ENCODE data around the gene MED26. TPM values are rescaled to one million over a fixed set of nuclear protein-coding genes. Genes with fewer than 3 reads are reported as not detected.

The MED26 gene
- total and polyA plus RNA-seq, 2 experiments from 2014 or later = 7.4 to 15.4 TPM

DNA sequence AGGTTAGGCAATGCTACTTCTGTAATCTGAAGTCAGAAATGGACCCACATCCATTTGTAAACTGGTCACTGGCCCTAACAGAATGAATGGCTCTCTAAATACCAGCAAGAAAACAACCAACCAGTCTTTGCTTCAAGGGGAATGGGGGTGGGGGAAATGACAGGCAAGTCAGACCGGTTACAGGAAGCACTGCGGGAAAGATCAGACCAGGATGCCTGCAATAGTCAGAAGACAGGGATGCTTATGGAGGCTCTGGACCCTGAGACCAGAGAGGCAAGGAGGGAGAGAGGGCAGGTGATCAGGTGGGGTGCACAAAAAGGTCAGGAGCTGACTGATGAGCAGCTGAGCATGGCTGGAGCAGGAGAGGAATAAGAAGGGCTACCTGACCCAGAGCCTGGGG lies 13.1 kb downstream of the MED26 start:
- Histone ChIP-seq H3F3A (replicated peaks; ENCODE audit: low read depth) (no peaks in the 10 kb centered on the region), H3K4me3 (no peak overlapping the region), H3K36me3 (ENCODE audit: insufficient read depth) (no peaks in the 10 kb centered on the region), H3K79me2 (replicated peaks; ENCODE audit: insufficient read depth) (peaks cover 100% of the 10 kb centered on the region), H3K9me2 (ENCODE audit: insufficient read depth) (0 out of 2 replicates have a peak, but pooled peaks cover 6% of the 10 kb centered on the region), H3K4me1 (ENCODE audit: insufficient read depth) (peaks cover 6% of the 10 kb centered on the region; the same call in 1 of the 2 replicates), H3K4me2 (no peak overlapping the region), H3K27me3 (ENCODE audit: insufficient read depth) (no peaks in the 10 kb centered on the region), H4K20me1 (replicated peaks; ENCODE audit: insufficient read depth) (peaks cover 53% of the 10 kb centered on the region), H3K27ac (ENCODE audit: low read depth) (no peak overlapping the region), H2AFZ (no peak overlapping the region)
- Mint-ChIP-seq H3K4me1 (peaks cover 38% of the 10 kb centered on the region), H3K27me3 (ENCODE audit: insufficient read depth, low read depth, poor library complexity) (peaks cover 8% of the 10 kb centered on the region), H3K4me3 (no peak overlapping the region), H3K9me3 (no peaks in the 10 kb centered on the region), H3K27ac (no peak overlapping the region), H3K36me3 (ENCODE audit: low read depth) (no peaks in the 10 kb centered on the region; the same call in 2 of the 3 replicates)
- DNase-seq (ENCODE audit: low spot score) (no peak), ATAC-seq (peak; percentile 11; the same call in 2 of the 3 replicates)
- TF ChIP-seq EZH2 (IDR thresholded peaks at IDR 0.05; ENCODE audit: low read depth, unreplicated experiment) (no peak), EZH2phosphoT487 (IDR thresholded peaks at IDR 0.05; ENCODE audit: unreplicated experiment) (no peak), STAT1 (IDR thresholded peaks at IDR 0.05; ENCODE audit: unreplicated experiment) (no peak), POLR2AphosphoS5 (IDR thresholded peaks at IDR 0.05; ENCODE audit: low read depth) (no peak), ZNF331 (CRISPR knock-in tag; IDR thresholded peaks at IDR 0.05; ENCODE audit: low read depth) (no peak), ZNF114 (CRISPR knock-in tag; IDR thresholded peaks at IDR 0.05) (no peak), NANOG (IDR thresholded peaks at IDR 0.05; ENCODE audit: borderline replicate concordance) (no peak)
- TF ChIP-seq, protein P1, sequence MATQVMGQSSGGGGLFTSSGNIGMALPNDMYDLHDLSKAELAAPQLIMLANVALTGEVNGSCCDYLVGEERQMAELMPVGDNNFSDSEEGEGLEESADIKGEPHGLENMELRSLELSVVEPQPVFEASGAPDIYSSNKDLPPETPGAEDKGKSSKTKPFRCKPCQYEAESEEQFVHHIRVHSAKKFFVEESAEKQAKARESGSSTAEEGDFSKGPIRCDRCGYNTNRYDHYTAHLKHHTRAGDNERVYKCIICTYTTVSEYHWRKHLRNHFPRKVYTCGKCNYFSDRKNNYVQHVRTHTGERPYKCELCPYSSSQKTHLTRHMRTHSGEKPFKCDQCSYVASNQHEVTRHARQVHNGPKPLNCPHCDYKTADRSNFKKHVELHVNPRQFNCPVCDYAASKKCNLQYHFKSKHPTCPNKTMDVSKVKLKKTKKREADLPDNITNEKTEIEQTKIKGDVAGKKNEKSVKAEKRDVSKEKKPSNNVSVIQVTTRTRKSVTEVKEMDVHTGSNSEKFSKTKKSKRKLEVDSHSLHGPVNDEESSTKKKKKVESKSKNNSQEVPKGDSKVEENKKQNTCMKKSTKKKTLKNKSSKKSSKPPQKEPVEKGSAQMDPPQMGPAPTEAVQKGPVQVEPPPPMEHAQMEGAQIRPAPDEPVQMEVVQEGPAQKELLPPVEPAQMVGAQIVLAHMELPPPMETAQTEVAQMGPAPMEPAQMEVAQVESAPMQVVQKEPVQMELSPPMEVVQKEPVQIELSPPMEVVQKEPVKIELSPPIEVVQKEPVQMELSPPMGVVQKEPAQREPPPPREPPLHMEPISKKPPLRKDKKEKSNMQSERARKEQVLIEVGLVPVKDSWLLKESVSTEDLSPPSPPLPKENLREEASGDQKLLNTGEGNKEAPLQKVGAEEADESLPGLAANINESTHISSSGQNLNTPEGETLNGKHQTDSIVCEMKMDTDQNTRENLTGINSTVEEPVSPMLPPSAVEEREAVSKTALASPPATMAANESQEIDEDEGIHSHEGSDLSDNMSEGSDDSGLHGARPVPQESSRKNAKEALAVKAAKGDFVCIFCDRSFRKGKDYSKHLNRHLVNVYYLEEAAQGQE (IDR thresholded peaks at IDR 0.05; ENCODE audit: unreplicated experiment) = no peak
- TF ChIP-seq, protein P2, sequence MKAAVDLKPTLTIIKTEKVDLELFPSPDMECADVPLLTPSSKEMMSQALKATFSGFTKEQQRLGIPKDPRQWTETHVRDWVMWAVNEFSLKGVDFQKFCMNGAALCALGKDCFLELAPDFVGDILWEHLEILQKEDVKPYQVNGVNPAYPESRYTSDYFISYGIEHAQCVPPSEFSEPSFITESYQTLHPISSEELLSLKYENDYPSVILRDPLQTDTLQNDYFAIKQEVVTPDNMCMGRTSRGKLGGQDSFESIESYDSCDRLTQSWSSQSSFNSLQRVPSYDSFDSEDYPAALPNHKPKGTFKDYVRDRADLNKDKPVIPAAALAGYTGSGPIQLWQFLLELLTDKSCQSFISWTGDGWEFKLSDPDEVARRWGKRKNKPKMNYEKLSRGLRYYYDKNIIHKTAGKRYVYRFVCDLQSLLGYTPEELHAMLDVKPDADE (IDR thresholded peaks at IDR 0.05) = no peak

DNA sequence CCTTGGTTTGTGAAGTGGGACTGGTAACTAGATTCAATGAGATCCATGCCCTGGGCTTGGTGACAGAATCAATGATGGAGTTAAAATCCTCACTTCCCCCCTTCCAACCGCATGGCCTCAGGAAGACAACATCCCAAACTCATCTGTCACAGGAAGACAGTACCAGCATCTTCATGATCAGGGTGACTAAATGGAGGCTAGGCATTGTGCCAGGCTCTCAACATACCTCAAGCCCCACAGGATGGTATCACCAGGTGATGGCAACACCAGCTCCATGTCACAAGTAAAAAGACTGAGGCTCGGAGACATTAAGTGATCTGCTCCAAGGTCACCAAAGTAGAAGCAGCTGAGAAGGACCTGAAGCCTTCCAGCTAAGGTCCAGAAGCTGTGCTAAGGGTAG lies 14.2 kb downstream of the MED26 start:
- Histone ChIP-seq H3K4me1 (ENCODE audit: insufficient read depth) (peaks cover 6% of the 10 kb centered on the region; the same call in 1 of the 2 replicates), H3K79me2 (replicated peaks; ENCODE audit: insufficient read depth) (peaks cover 100% of the 10 kb centered on the region), H3K27ac (ENCODE audit: low read depth) (no peak overlapping the region), H3K4me2 (no peak overlapping the region), H3K36me3 (ENCODE audit: insufficient read depth) (no peaks in the 10 kb centered on the region), H3K27me3 (ENCODE audit: insufficient read depth) (no peaks in the 10 kb centered on the region), H4K20me1 (replicated peaks; ENCODE audit: insufficient read depth) (peaks cover 53% of the 10 kb centered on the region), H3F3A (replicated peaks; ENCODE audit: low read depth) (no peaks in the 10 kb centered on the region), H3K9me2 (ENCODE audit: insufficient read depth) (0 out of 2 replicates have a peak, but pooled peaks cover 6% of the 10 kb centered on the region), H2AFZ (no peak overlapping the region), H3K4me3 (no peak overlapping the region)
- Mint-ChIP-seq H3K36me3 (ENCODE audit: low read depth) (no peaks in the 10 kb centered on the region; the same call in 2 of the 3 replicates), H3K4me3 (no peak overlapping the region), H3K9me3 (no peaks in the 10 kb centered on the region), H3K27me3 (ENCODE audit: insufficient read depth, low read depth, poor library complexity) (peaks cover 8% of the 10 kb centered on the region), H3K4me1 (peaks cover 33% of the 10 kb centered on the region), H3K27ac (no peak overlapping the region)
- ATAC-seq = no peak
- DNase-seq (ENCODE audit: low spot score) = no peak
- TF ChIP-seq POLR2AphosphoS5 (IDR thresholded peaks at IDR 0.05; ENCODE audit: low read depth) (no peak), STAT1 (IDR thresholded peaks at IDR 0.05; ENCODE audit: unreplicated experiment) (no peak), CREB1 (CRISPR knock-in tag; IDR thresholded peaks at IDR 0.05; ENCODE audit: low read depth) (no peak), ZNF331 (CRISPR knock-in tag; IDR thresholded peaks at IDR 0.05; ENCODE audit: low read depth) (no peak), ZNF114 (CRISPR knock-in tag; IDR thresholded peaks at IDR 0.05) (no peak), EZH2 (IDR thresholded peaks at IDR 0.05; ENCODE audit: low read depth, unreplicated experiment) (no peak)
- TF ChIP-seq, protein P2 (IDR thresholded peaks at IDR 0.05) = no peak
- TF ChIP-seq, protein P3, sequence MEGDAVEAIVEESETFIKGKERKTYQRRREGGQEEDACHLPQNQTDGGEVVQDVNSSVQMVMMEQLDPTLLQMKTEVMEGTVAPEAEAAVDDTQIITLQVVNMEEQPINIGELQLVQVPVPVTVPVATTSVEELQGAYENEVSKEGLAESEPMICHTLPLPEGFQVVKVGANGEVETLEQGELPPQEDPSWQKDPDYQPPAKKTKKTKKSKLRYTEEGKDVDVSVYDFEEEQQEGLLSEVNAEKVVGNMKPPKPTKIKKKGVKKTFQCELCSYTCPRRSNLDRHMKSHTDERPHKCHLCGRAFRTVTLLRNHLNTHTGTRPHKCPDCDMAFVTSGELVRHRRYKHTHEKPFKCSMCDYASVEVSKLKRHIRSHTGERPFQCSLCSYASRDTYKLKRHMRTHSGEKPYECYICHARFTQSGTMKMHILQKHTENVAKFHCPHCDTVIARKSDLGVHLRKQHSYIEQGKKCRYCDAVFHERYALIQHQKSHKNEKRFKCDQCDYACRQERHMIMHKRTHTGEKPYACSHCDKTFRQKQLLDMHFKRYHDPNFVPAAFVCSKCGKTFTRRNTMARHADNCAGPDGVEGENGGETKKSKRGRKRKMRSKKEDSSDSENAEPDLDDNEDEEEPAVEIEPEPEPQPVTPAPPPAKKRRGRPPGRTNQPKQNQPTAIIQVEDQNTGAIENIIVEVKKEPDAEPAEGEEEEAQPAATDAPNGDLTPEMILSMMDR (conservative IDR thresholded peaks at IDR 0.05; ENCODE audit: low read depth in 2 of 2) = no peak
- TF ChIP-seq, protein P1 (IDR thresholded peaks at IDR 0.05; ENCODE audit: unreplicated experiment) = no peak
